Skin epidermis (tissue), 12 donors: Measurements from ENCODE around the gene LRRN2.

Experiments
- H3K27ac ChIP-seq, 21 experiments: fragments of 200-600 bp; sonication (generic) in 11 of 21; one replicate each; pipeline ENCODE4 v1.5.0; 2020; ENCODE audit warnings: mild to moderate bottlenecking in 3 of 21, inconsistent platforms in 2 of 21, moderate library complexity in 2 of 21
- H3K4me3 ChIP-seq, 7 experiments: fragments of 200-600 bp; sonication (generic) in 2 of 7; one replicate each; pipeline ENCODE4 v1.5.0; 2020; ENCODE audit warnings: inconsistent platforms in 2 of 7, mild to moderate bottlenecking in 2 of 7, moderate library complexity in 1 of 7

The LRRN2 gene

GRCh38 chr1:204615881-204616280 is 69.7 kb downstream of the LRRN2 start:
- no peak overlapping the region for H3K27ac ChIP-seq
- H3K4me3 ChIP-seq = no peak overlapping the region

- H3K4me3 ChIP-seq = no peak overlapping the region
- no peak overlapping the region for H3K27ac ChIP-seq
Measured at GRCh38 chr1:204613636-204614035, 71.9 kb downstream of the LRRN2 start.

- Histone ChIP-seq H3K4me3 (no peak overlapping the region), H3K27ac (no peak overlapping the region)
Measured at GRCh38 chr1:204612326-204612725, 73.2 kb downstream of the LRRN2 start.

GRCh38 chr1:204611036-204611435 is 74.5 kb downstream of the LRRN2 start:
- H3K27ac ChIP-seq = no peak overlapping the region
- H3K4me3 ChIP-seq = no peak overlapping the region

GRCh38 chr1:204607910-204608309 is 77.6 kb downstream of the LRRN2 start:
- Histone ChIP-seq H3K27ac (no peak overlapping the region), H3K4me3 (no peak overlapping the region)

- Histone ChIP-seq H3K4me3 (no peak overlapping the region), H3K27ac (no peak overlapping the region)
Measured at GRCh38 chr1:204605791-204606190, 79.7 kb downstream of the LRRN2 start.

- Histone ChIP-seq H3K27ac (no peak overlapping the region), H3K4me3 (no peak overlapping the region)
Measured at GRCh38 chr1:204602871-204603542, 82.5 kb downstream of the LRRN2 start.

GRCh38 chr1:204602111-204602579 is 83.4 kb downstream of the LRRN2 start:
- no peak overlapping the region for H3K27ac ChIP-seq
- H3K4me3 ChIP-seq = no peak overlapping the region

- no peak overlapping the region for H3K27ac ChIP-seq
- H3K4me3 ChIP-seq = no peak overlapping the region
Measured at GRCh38 chr1:204600968-204601367, 84.6 kb downstream of the LRRN2 start.

GRCh38 chr1:204600203-204600602 is 85.3 kb downstream of the LRRN2 start:
- no peak overlapping the region for H3K27ac ChIP-seq

GRCh38 chr1:204599596-204599995 is 85.9 kb downstream of the LRRN2 start:
- Histone ChIP-seq H3K27ac (no peak overlapping the region), H3K4me3 (no peak overlapping the region)

More at GRCh38 chr1:204600203-204600602, 85.3 kb downstream of the LRRN2 start:
- H3K4me3 ChIP-seq = no peak overlapping the region

- Histone ChIP-seq H3K4me3 (no peak overlapping the region), H3K27ac (no peak overlapping the region)
Measured at GRCh38 chr1:204599098-204599497, 86.4 kb downstream of the LRRN2 start.

GRCh38 chr1:204598319-204598969 is 87.1 kb downstream of the LRRN2 start:
- no peak overlapping the region for H3K27ac ChIP-seq
- H3K4me3 ChIP-seq = no peak overlapping the region

GRCh38 chr1:204592246-204592948 is 93.1 kb downstream of the LRRN2 start:
- Histone ChIP-seq H3K4me3 (no peak overlapping the region), H3K27ac (no peak overlapping the region)

GRCh38 chr1:204591473-204592090 is 94.0 kb downstream of the LRRN2 start:
- Histone ChIP-seq H3K27ac (no peak overlapping the region), H3K4me3 (no peak overlapping the region)

- no peak overlapping the region for H3K4me3 ChIP-seq
- H3K27ac ChIP-seq = no peak overlapping the region
Measured at GRCh38 chr1:204589409-204590038, 96.0 kb downstream of the LRRN2 start.

- H3K27ac ChIP-seq = no peak overlapping the region
- no peak overlapping the region for H3K4me3 ChIP-seq
Measured at GRCh38 chr1:204588826-204589225, 96.7 kb downstream of the LRRN2 start.

- no peak overlapping the region for H3K27ac ChIP-seq
- no peak overlapping the region for H3K4me3 ChIP-seq
Measured at GRCh38 chr1:204587621-204588020, 97.9 kb downstream of the LRRN2 start.

- Histone ChIP-seq H3K27ac (no peak overlapping the region), H3K4me3 (no peak overlapping the region)
Measured at GRCh38 chr1:204584699-204585372, 100.7 kb downstream of the LRRN2 start.
